NCI-H128 (cell line): Measurements from ENCODE around the gene SLU7.
A peak's percentile ranks its signal among the peaks of the same experiment; 100 is the strongest.

Experiments used
- DNase-seq: peaks from one replicate; lab custom pipeline; 2025; ENCODE audit not compliant: unreplicated experiment; lab: John Stamatoyannopoulos, UW

Gene SLU7

GRCh38 chr5:160418561-160419457 lies at the start of gene SLU7:
SLU7 (minus strand) TSS chr5:160419081; CDS start chr5:160415294, 3,787 bp downstream.
- peak; percentile 75 for DNase-seq

GRCh38 chr5:160468363-160468975 lies 49.6 kb upstream of the SLU7 start:
- DNase-seq: no peak

GRCh38 chr5:160467555-160468362 lies 48.9 kb upstream of the SLU7 start:
- DNase-seq: no peak

GRCh38 chr5:160466889-160467554 lies 48.1 kb upstream of the SLU7 start:
- DNase-seq: no peak

- no peak for DNase-seq
These were observed 47.2 kb upstream of the SLU7 start for GRCh38 chr5:160466116-160466515.

- DNase-seq: no peak
These were observed 45.6 kb upstream of the SLU7 start for GRCh38 chr5:160464466-160464797.

GRCh38 chr5:160463740-160464465 lies 45.0 kb upstream of the SLU7 start:
- DNase-seq: no peak

GRCh38 chr5:160463227-160463626 lies 44.3 kb upstream of the SLU7 start:
- no peak for DNase-seq

- DNase-seq: no peak
These were observed 43.3 kb upstream of the SLU7 start for GRCh38 chr5:160462167-160462566.

GRCh38 chr5:160461378-160461777 lies 42.5 kb upstream of the SLU7 start:
- no peak for DNase-seq

GRCh38 chr5:160460377-160461049 lies 41.6 kb upstream of the SLU7 start:
- DNase-seq: no peak

GRCh38 chr5:160458806-160459800 lies 40.2 kb upstream of the SLU7 start:
- no peak for DNase-seq

GRCh38 chr5:160457252-160457651 lies 38.4 kb upstream of the SLU7 start:
- DNase-seq: no peak

GRCh38 chr5:160456480-160457177 lies 37.7 kb upstream of the SLU7 start:
- no peak for DNase-seq

GRCh38 chr5:160455600-160455999 lies 36.7 kb upstream of the SLU7 start:
- DNase-seq: no peak

GRCh38 chr5:160453751-160454150 lies 34.9 kb upstream of the SLU7 start:
- DNase-seq: no peak

- no peak for DNase-seq
These were observed 33.9 kb upstream of the SLU7 start for GRCh38 chr5:160452795-160453194.

- DNase-seq: no peak
These were observed 33.2 kb upstream of the SLU7 start for GRCh38 chr5:160452036-160452435.
